Inflammatory macrophage (primary cell): Measurements from ENCODE around the gene RALGDS.
"Not testable (repeated sequence)": the region's sequence is repeated elsewhere in the genome, so short reads cannot be mapped to it uniquely, and the experiment has no call there.

Experiments used
- DNase-seq, 2 donors: peaks; one replicate each; pipeline ENCODE4 v3.0.0-alpha.2; 2020 to 2022
- total RNA-seq, 18 experiments: gene quantifications; one replicate each; lab custom pipeline; 2026; ENCODE audit warnings: mixed read lengths in 6 of 18, inconsistent platforms in 2 of 18; lab: John Stamatoyannopoulos, UW

Gene RALGDS
- total RNA-seq, result 6.5 to 40.7 (median 20.7) reads per million in 18 experiments

- DNase-seq, result peak; percentile 95 to 98
These were observed at the start of gene RALGDS for GRCh38 chr9:133121198-133121914. TSS of gene RALGDS (minus strand) at chr9:133121240. CDS start at chr9:133121154, 86 bp downstream.

- no peak for DNase-seq
These were observed 49.7 kb upstream of the RALGDS start for GRCh38 chr9:133170716-133171115.

GRCh38 chr9:133169687-133170086 is 48.6 kb upstream of the RALGDS start:
- not testable (repeated sequence) for DNase-seq

GRCh38 chr9:133169102-133169501 is 48.1 kb upstream of the RALGDS start:
- no peak for DNase-seq

- no peak for DNase-seq
These were observed 47.4 kb upstream of the RALGDS start for GRCh38 chr9:133168432-133168831.

- DNase-seq, result no peak
These were observed 46.7 kb upstream of the RALGDS start for GRCh38 chr9:133167769-133168168.

- DNase-seq, result no peak
These were observed 46.2 kb upstream of the RALGDS start for GRCh38 chr9:133167096-133167730.

GRCh38 chr9:133166392-133166791 is 45.4 kb upstream of the RALGDS start:
- DNase-seq, result no peak

- no peak for DNase-seq
These were observed 44.4 kb upstream of the RALGDS start for GRCh38 chr9:133165452-133165730.

- DNase-seq, result no peak
These were observed 43.2 kb upstream of the RALGDS start for GRCh38 chr9:133164191-133164590.

- peak; percentile 56 to 62 for DNase-seq
These were observed 42.6 kb upstream of the RALGDS start, which contains the start of gene GBGT1 for GRCh38 chr9:133163504-133164172. TSS of gene GBGT1 (minus strand) at chr9:133163914. CDS start at chr9:133162412, 1,502 bp downstream.

GRCh38 chr9:133162861-133163503 is 41.9 kb upstream of the RALGDS start:
- DNase-seq, result no peak

GRCh38 chr9:133161547-133161950 is 40.5 kb upstream of the RALGDS start:
- no peak for DNase-seq

GRCh38 chr9:133160742-133161546 is 39.9 kb upstream of the RALGDS start:
- DNase-seq, result peak; percentile 90

GRCh38 chr9:133158695-133159094 is 37.7 kb upstream of the RALGDS start:
- no peak for DNase-seq

GRCh38 chr9:133155156-133155555 is 34.1 kb upstream of the RALGDS start:
- no peak for DNase-seq

- DNase-seq, result no peak
These were observed 33.3 kb upstream of the RALGDS start for GRCh38 chr9:133154097-133154989.

- DNase-seq, result no peak
These were observed 32.4 kb upstream of the RALGDS start for GRCh38 chr9:133153227-133154096.

GRCh38 chr9:133151601-133152525 is 30.8 kb upstream of the RALGDS start:
- DNase-seq, result no peak
